GM13977 (cell line): Measurements from ENCODE around the gene DAG1.
A peak's percentile ranks its signal among the peaks of the same experiment; 100 is the strongest.

Source experiments
- DNase-seq: peaks from one replicate; pipeline ENCODE4 v3.0.0; 2012; ENCODE audit warnings: low spot score
- CTCF ChIP-seq: IDR thresholded peaks from 2 replicates; pipeline ENCODE4 v1.5.1; 2012; ENCODE audit warnings: mild to moderate bottlenecking, control low read depth; ENCODE audit not compliant: insufficient read depth; ENCODE audit errors: extremely low read depth, missing control alignments
- in situ Hi-C: fragments of 300-500 bp; cut with MboI; formaldehyde crosslinking; loops from one replicate; pipeline ENCODE4 v1.12.0; 2022; ENCODE audit warnings: low sequenced_read_pairs, low pct_unique_long_range_greater_than_20kb, mixed read lengths, inconsistent platforms; ENCODE audit not compliant: unreplicated experiment

Gene DAG1

GRCh38 chr3:49539659-49540560 is 69.8 kb downstream of the DAG1 start:
- peak; percentile 96 for DNase-seq
- TF ChIP-seq CTCF = peak; percentile 96
- in situ Hi-C loops = loop anchor here (10.0 kb wide), 1 partner anchor 135 kb away; the partner anchor contains the start of gene APEH

GRCh38 chr3:49552087-49552486 is 82.0 kb downstream of the DAG1 start:
- in situ Hi-C loops = no loop called here
- TF ChIP-seq CTCF = no peak
- no peak for DNase-seq

- in situ Hi-C loops = no loop called here
- no peak for TF ChIP-seq CTCF
- no peak for DNase-seq
Observed at GRCh38 chr3:49553324-49553691, 83.2 kb downstream of the DAG1 start.

GRCh38 chr3:49553692-49554632 is 83.9 kb downstream of the DAG1 start, which contains the start of gene BSN:
Gene BSN, plus strand, starts transcription at chr3:49554477. Its CDS starts 126 bp downstream, at chr3:49554603.
- peak; percentile 99 for DNase-seq
- in situ Hi-C loops = no loop called here
- TF ChIP-seq CTCF = no peak

- in situ Hi-C loops = no loop called here
- no peak for TF ChIP-seq CTCF
- DNase-seq = no peak
Observed at GRCh38 chr3:49554633-49555265, 84.7 kb downstream of the DAG1 start.
